Neural progenitor cell (in vitro differentiated cells): Measurements from ENCODE around the gene UHRF1.

ENCODE experiments used
- EZH2phosphoT487 ChIP-seq: fragments of 200-600 bp; sonication (generic); IDR thresholded peaks from 2 replicates; pipeline ENCODE4 v1.6.1; 2017; ENCODE audit warnings: antibody characterized with exemption
- TF ChIP-seq, protein P1 (sequence below): fragments of 200-600 bp; sonication (generic); IDR thresholded peaks from 2 replicates; pipeline ENCODE4 v1.5.1; 2017; ENCODE audit warnings: antibody characterized with exemption, mild to moderate bottlenecking

DNA sequence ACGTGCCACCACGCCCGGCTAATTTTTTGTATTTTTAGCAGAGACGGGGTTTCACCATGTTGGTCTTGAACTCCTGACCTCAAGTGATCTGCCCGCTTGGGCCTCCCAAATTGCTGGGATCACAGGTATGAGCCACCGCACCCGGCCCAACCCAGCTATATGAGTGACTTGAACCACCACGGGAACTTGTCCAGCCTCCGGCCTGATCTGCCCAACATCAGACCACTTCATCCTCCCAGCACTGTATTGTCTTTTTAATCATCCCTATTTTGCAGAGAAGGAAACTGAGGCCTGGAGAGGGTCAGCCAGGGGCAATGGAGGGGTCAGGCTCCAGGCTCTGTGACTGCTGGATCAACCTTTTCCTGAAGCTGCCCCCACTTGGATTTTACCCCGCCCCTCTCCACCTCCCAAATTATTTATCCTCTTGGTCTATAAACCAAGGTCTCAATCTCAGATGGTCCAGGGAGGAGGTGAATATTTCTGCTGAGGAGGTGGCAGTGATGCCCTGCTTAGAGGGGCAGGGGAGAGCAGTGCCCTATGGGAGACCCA is 40.9 kb upstream of the UHRF1 start:
- no peak for TF ChIP-seq EZH2phosphoT487
- TF ChIP-seq, protein P1, sequence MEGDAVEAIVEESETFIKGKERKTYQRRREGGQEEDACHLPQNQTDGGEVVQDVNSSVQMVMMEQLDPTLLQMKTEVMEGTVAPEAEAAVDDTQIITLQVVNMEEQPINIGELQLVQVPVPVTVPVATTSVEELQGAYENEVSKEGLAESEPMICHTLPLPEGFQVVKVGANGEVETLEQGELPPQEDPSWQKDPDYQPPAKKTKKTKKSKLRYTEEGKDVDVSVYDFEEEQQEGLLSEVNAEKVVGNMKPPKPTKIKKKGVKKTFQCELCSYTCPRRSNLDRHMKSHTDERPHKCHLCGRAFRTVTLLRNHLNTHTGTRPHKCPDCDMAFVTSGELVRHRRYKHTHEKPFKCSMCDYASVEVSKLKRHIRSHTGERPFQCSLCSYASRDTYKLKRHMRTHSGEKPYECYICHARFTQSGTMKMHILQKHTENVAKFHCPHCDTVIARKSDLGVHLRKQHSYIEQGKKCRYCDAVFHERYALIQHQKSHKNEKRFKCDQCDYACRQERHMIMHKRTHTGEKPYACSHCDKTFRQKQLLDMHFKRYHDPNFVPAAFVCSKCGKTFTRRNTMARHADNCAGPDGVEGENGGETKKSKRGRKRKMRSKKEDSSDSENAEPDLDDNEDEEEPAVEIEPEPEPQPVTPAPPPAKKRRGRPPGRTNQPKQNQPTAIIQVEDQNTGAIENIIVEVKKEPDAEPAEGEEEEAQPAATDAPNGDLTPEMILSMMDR: no peak
